ENCODE data around the gene DHX35. TPM values are rescaled to one million over a fixed set of nuclear protein-coding genes. Genes with fewer than 3 reads are reported as not detected.

DHX35 gene
- total RNA-seq, 3 donors from 2014 or later (not counting 1 experiment from before 2014, with no cell fraction given): 8.8 to 11.4 (median 10.2) TPM

- Mint-ChIP-seq H3K4me3 (no peak overlapping the region), H3K9me3 (peaks cover 0 to 4% of the 10 kb centered on the region in 2 donors), H3K4me1 (no peaks in the 10 kb centered on the region), H3K27ac (no peak overlapping the region), H3K27me3 (ENCODE audit: low read depth in 2 of 2) (peaks cover 13 to 28% of the 10 kb centered on the region in 2 donors), H3K36me3 (no peaks in the 10 kb centered on the region)
- intact Hi-C loops (cut with micrococcal nuclease): no loop called here
- Histone ChIP-seq H3K4me3 (ENCODE audit: low read length) (no peak overlapping the region), H3K9me3 (ENCODE audit: control insufficient read depth, insufficient read depth, low read length) (peaks cover 4% of the 10 kb centered on the region), H3K4me1 (ENCODE audit: control insufficient read depth, insufficient read depth, low read length) (no peaks in the 10 kb centered on the region), H3K27me3 (ENCODE audit: control insufficient read depth, insufficient read depth, low read length) (no peaks in the 10 kb centered on the region), H3K27ac (ENCODE audit: low read length) (no peak overlapping the region), H3K36me3 (ENCODE audit: control insufficient read depth, insufficient read depth, low read length) (no peaks in the 10 kb centered on the region)
- WGBS (ENCODE audit: insufficient coverage): 86% methylated on average over 3 of the region's 5 CpGs
- no peak for DNase-seq
- no peak for TF ChIP-seq CTCF (IDR thresholded peaks at IDR 0.05)
- ATAC-seq: no peak
These were observed 105.5 kb downstream of the DHX35 start for GRCh38 chr20:39067526-39068216.

- Mint-ChIP-seq H3K4me1 (no peaks in the 10 kb centered on the region), H3K36me3 (no peaks in the 10 kb centered on the region), H3K4me3 (no peak overlapping the region), H3K9me3 (peaks cover 0 to 4% of the 10 kb centered on the region in 2 donors), H3K27me3 (ENCODE audit: low read depth in 2 of 2) (peaks cover 6 to 33% of the 10 kb centered on the region in 2 donors), H3K27ac (no peak overlapping the region)
- H3K4me1 ChIP-seq (ENCODE audit: control insufficient read depth, insufficient read depth, low read length): no peaks in the 10 kb centered on the region
- intact Hi-C loops (cut with micrococcal nuclease): no loop called here
- 76% methylated on average over 6 of the region's 6 CpGs for WGBS (ENCODE audit: insufficient coverage)
- H3K4me3 ChIP-seq (ENCODE audit: low read length): no peak overlapping the region
- DNase-seq (no peak), ATAC-seq (no peak)
- H3K36me3 ChIP-seq (ENCODE audit: control insufficient read depth, insufficient read depth, low read length): no peaks in the 10 kb centered on the region
- H3K9me3 ChIP-seq (ENCODE audit: control insufficient read depth, insufficient read depth, low read length): peaks cover 4% of the 10 kb centered on the region
- no peak overlapping the region for H3K27ac ChIP-seq (ENCODE audit: low read length)
- H3K27me3 ChIP-seq (ENCODE audit: control insufficient read depth, insufficient read depth, low read length): no peaks in the 10 kb centered on the region
- no peak for TF ChIP-seq CTCF (IDR thresholded peaks at IDR 0.05)
These were observed 107.8 kb downstream of the DHX35 start for GRCh38 chr20:39069976-39070375.

- no peaks in the 10 kb centered on the region for H3K36me3 Mint-ChIP-seq
- Histone ChIP-seq H3K27ac (ENCODE audit: low read length) (no peak overlapping the region), H3K27me3 (ENCODE audit: control insufficient read depth, insufficient read depth, low read length) (no peaks in the 10 kb centered on the region), H3K36me3 (ENCODE audit: control insufficient read depth, insufficient read depth, low read length) (no peaks in the 10 kb centered on the region), H3K4me3 (ENCODE audit: low read length) (no peak overlapping the region), H3K4me1 (ENCODE audit: control insufficient read depth, insufficient read depth, low read length) (no peaks in the 10 kb centered on the region), H3K9me3 (ENCODE audit: control insufficient read depth, insufficient read depth, low read length) (peaks cover 4% of the 10 kb centered on the region)
- H3K27ac Mint-ChIP-seq: no peak overlapping the region
- H3K9me3 Mint-ChIP-seq: peaks cover 0 to 4% of the 10 kb centered on the region in 2 donors
- TF ChIP-seq CTCF (IDR thresholded peaks at IDR 0.05): no peak
- H3K4me3 Mint-ChIP-seq: no peak overlapping the region
- intact Hi-C loops (cut with micrococcal nuclease): no loop called here
- peaks cover 6 to 33% of the 10 kb centered on the region in 2 donors for H3K27me3 Mint-ChIP-seq (ENCODE audit: low read depth in 2 of 2)
- ATAC-seq (no peak), DNase-seq (no peak)
- WGBS (ENCODE audit: insufficient coverage): 72% methylated on average over 7 of the region's 7 CpGs
- H3K4me1 Mint-ChIP-seq: no peaks in the 10 kb centered on the region
These were observed 108.5 kb downstream of the DHX35 start for GRCh38 chr20:39070484-39071231.

Data from natural killer cell (primary cell).